Liver (tissue), 9 donors: ENCODE measurements around the gene LAPTM4A. TPM values are rescaled to one million over a fixed set of nuclear protein-coding genes. Genes with fewer than 3 reads are reported as not detected.

Source experiments
- DNase-seq: peaks from one replicate; pipeline ENCODE4 v3.0.0-alpha.2; 2017; ENCODE audit warnings: low spot score
- H3K27ac ChIP-seq, 2 donors: one replicate each; pipeline ENCODE4 v1.7.0; 2013; ENCODE audit warnings: inconsistent platforms in 2 of 2, low read length in 2 of 2, control low read depth in 1 of 2, low read depth in 1 of 2, mild to moderate bottlenecking in 1 of 2
- H3K27me3 ChIP-seq, 4 donors: one replicate each; pipeline versions ENCODE4 v1.6.1 to v1.7.0; 2013; ENCODE audit warnings: low read length in 3 of 4, inconsistent platforms in 1 of 4, mild to moderate bottlenecking in 1 of 4, moderate library complexity in 1 of 4; ENCODE audit not compliant: control insufficient read depth in 4 of 4, insufficient read depth in 4 of 4
- H3K36me3 ChIP-seq, 4 donors: one replicate each; pipeline versions ENCODE4 v1.6.1 to v1.7.0; 2013; ENCODE audit warnings: low read length in 3 of 4, mild to moderate bottlenecking in 3 of 4, low read depth in 1 of 4, moderate library complexity in 1 of 4; ENCODE audit not compliant: control insufficient read depth in 4 of 4, insufficient read depth in 3 of 4
- H3K4me1 ChIP-seq, 4 donors: one replicate each; pipeline versions ENCODE4 v1.6.1 to v1.7.0; 2013; ENCODE audit warnings: low read length in 3 of 4, mild to moderate bottlenecking in 3 of 4, moderate library complexity in 1 of 4; ENCODE audit not compliant: control insufficient read depth in 4 of 4, insufficient read depth in 4 of 4
- H3K4me3 ChIP-seq, 3 donors: one replicate each; pipeline versions ENCODE4 v1.6.1 to v1.7.0; 2013; ENCODE audit warnings: low read length in 3 of 3, control low read depth in 1 of 3, low read depth in 1 of 3, mild to moderate bottlenecking in 1 of 3
- H3K9ac ChIP-seq, 2 donors: one replicate each; pipeline ENCODE4 v1.7.0; 2013; ENCODE audit warnings: low read length in 2 of 2, mild to moderate bottlenecking in 2 of 2, moderate library complexity in 2 of 2, control low read depth in 1 of 2, low read depth in 1 of 2
- H3K9me3 ChIP-seq, 4 donors: one replicate each; pipeline versions ENCODE4 v1.6.1 to v1.7.0; 2013; ENCODE audit warnings: low read length in 3 of 4; ENCODE audit not compliant: control insufficient read depth in 4 of 4
- ATF3 ChIP-seq: IDR thresholded peaks from 2 replicates; pipeline ENCODE4 v1.6.1; 2016; ENCODE audit warnings: antibody characterized with exemption
- CTCF ChIP-seq: fragments of 150-350 bp; IDR thresholded peaks from 2 replicates; pipeline ENCODE4 v1.5.1; 2017; ENCODE audit warnings: improper control_type of control experiment, low read depth, low read length; ENCODE audit not compliant: missing input control
- FOXA2 ChIP-seq: IDR thresholded peaks from 2 replicates; pipeline ENCODE4 v1.6.1; 2016; ENCODE audit warnings: antibody characterized with exemption
- HNF4A ChIP-seq, 2 donors: conservative IDR thresholded peaks; 2 replicates each; pipeline ENCODE4 v1.6.1; 2016; ENCODE audit warnings: antibody characterized with exemption in 2 of 2, mild to moderate bottlenecking in 2 of 2
- HNF4G ChIP-seq: IDR thresholded peaks from 2 replicates; pipeline ENCODE4 v1.6.1; 2016; ENCODE audit warnings: antibody characterized with exemption
- REST ChIP-seq: IDR thresholded peaks from 2 replicates; pipeline ENCODE4 v1.6.1; 2016; ENCODE audit warnings: antibody characterized with exemption, mild to moderate bottlenecking
- RXRA ChIP-seq, 2 donors: IDR thresholded peaks; 2 replicates each; pipeline ENCODE4 v1.6.1; 2017 to 2018; ENCODE audit warnings: antibody characterized with exemption in 2 of 2, mild to moderate bottlenecking in 1 of 2
- SP1 ChIP-seq: IDR thresholded peaks from 2 replicates; pipeline ENCODE4 v1.6.1; 2018; ENCODE audit warnings: antibody characterized with exemption, mild to moderate bottlenecking
- WGBS: extraction: QIAGEN DNeasy Blood & Tissue Kit; methylation state at CpG from one replicate; pipeline ENCODE4 v1.1.7; 2013; 5-methylcytosine and 5-hydroxymethylcytosine counted together
- polyA plus RNA-seq, 2 donors: library from polyadenylated mRNA; stranded (reverse) in 1 of 2; unstranded in 1 of 2; fragments of 200-250 nt in 1 of 2; fragments of >200 nt in 1 of 2; fragmentation: Nextera tagmentation in 1 of 2; extraction: Ambion mirVana in 1 of 2; gene quantifications; one replicate each; pipeline versions ENCODE4 v1.2.1 to v1.2.3, GENCODE V29; 2013 to 2015
- total RNA-seq, 2 donors: library from RNA; depleted of rRNA; stranded (reverse); fragments of >200 nt; gene quantifications; one replicate each; pipeline ENCODE4 v1.2.3, GENCODE V29; 2014
- donor health status: healthy.
- donor health status: healthy.
- donor health status: healthy.
- donor health status: healthy.
- donor health status: healthy.

Gene LAPTM4A
- total and polyA plus RNA-seq, 4 donors: 69.1 to 183 (median 122) TPM

- no peak overlapping the region for H3K27ac ChIP-seq
- whole genome bisulfite sequencing: 90% methylated on average over 4 of the region's 4 CpGs
- TF ChIP-seq REST: no peak
- peaks cover 0 to 5% (median 1%) of the 10 kb centered on the region in 4 donors for H3K4me1 ChIP-seq
- no peak overlapping the region for H3K4me3 ChIP-seq
- no peak for DNase-seq
- H3K9ac ChIP-seq: no peak overlapping the region
- H3K36me3 ChIP-seq: peaks cover 0 to 12% (median 10%) of the 10 kb centered on the region in 4 donors
- H3K27me3 ChIP-seq: no peaks in the 10 kb centered on the region
- no peaks in the 10 kb centered on the region for H3K9me3 ChIP-seq
Observed at GRCh38 chr2:20023688-20024087, 27.7 kb downstream of the LAPTM4A start.

GRCh38 chr2:20021405-20022009, 29.9 kb downstream of the LAPTM4A start:
- H3K27ac ChIP-seq: no peak overlapping the region
- H3K36me3 ChIP-seq: no peaks in the 10 kb centered on the region
- no peak for DNase-seq
- no peak overlapping the region for H3K4me3 ChIP-seq
- 95% methylated on average over 3 of the region's 3 CpGs for WGBS
- H3K9me3 ChIP-seq: no peaks in the 10 kb centered on the region
- TF ChIP-seq ATF3 (no peak), SP1 (no peak), REST (no peak), HNF4A (conservative IDR thresholded peaks at IDR 0.05) (no peak), RXRA (IDR thresholded peaks at IDR 0.05) (no peak), CTCF (no peak), HNF4G (no peak), FOXA2 (no peak)
- H3K4me1 ChIP-seq: peaks cover 0 to 5% (median 1%) of the 10 kb centered on the region in 4 donors
- H3K27me3 ChIP-seq: no peaks in the 10 kb centered on the region
- H3K9ac ChIP-seq: no peak overlapping the region
